Measurements from ENCODE around the gene RANBP1. TPM values are rescaled to one million over a fixed set of nuclear protein-coding genes. Genes with fewer than 3 reads are reported as not detected.

The RANBP1 gene
- total RNA-seq, 4 donors from 2014 or later = 45.6 to 128 (median 106) TPM

- intact Hi-C loops (cut with DNase I; ENCODE audit: low total_unique reads) (loop anchor here (10.0 kb wide), 1 partner anchor 149 kb away; no protein-coding TSS in a partner anchor), in situ Hi-C loops (cut with MboI; ENCODE audit: low pct_ligation_motif_present in 1 of 4, low pct_unique_long_range_greater_than_20kb in 1 of 4, low sequenced_read_pairs in 3 of 4) (no loop called here)
- Histone ChIP-seq H3K36me3 (peaks cover 0 to 11% (median 2%) of the 10 kb centered on the region in 4 donors), H3K9me3 (no peaks in the 10 kb centered on the region), H3K27ac (no peak overlapping the region), H3K4me3 (no peak overlapping the region), H3K4me1 (peaks cover 3 to 17% (median 9%) of the 10 kb centered on the region in 4 donors), H3K27me3 (no peaks in the 10 kb centered on the region)
- no peak for DNase-seq
- TF ChIP-seq POLR2AphosphoS5 (IDR thresholded peaks at IDR 0.05) (no peak), CTCF (IDR thresholded peaks at IDR 0.05) (no peak), EP300 (IDR thresholded peaks at IDR 0.05; ENCODE audit: low read depth) (no peak), POLR2A (IDR thresholded peaks at IDR 0.05) (no peak)
- 93% methylated on average over 13 of the region's 13 CpGs; no CpG with 5 or more reads in 1 of the 2 donors for WGBS, 2 donors (ENCODE audit: low coverage in 1 of 2)
Measured at GRCh38 chr22:20123366-20124082, 7.6 kb downstream of the RANBP1 start.

- WGBS, 2 donors (ENCODE audit: low coverage in 1 of 2) = 96% methylated on average over 4 of the region's 11 CpGs; no CpG with 5 or more reads in 1 of the 2 donors
Measured at GRCh38 chr22:20124083-20124787, 8.3 kb downstream of the RANBP1 start.

GRCh38 chr22:20125201-20126174 is 9.6 kb downstream of the RANBP1 start:
- Histone ChIP-seq H3K27me3 (no peaks in the 10 kb centered on the region), H3K4me1 (peaks cover 0 to 5% (median 0%) of the 10 kb centered on the region in 4 donors), H3K27ac (no peak overlapping the region), H3K36me3 (peaks cover 0 to 11% (median 2%) of the 10 kb centered on the region in 4 donors), H3K9me3 (no peaks in the 10 kb centered on the region), H3K4me3 (no peak overlapping the region)
- in situ Hi-C loops (cut with MboI; ENCODE audit: low pct_ligation_motif_present in 1 of 4, low pct_unique_long_range_greater_than_20kb in 1 of 4, low sequenced_read_pairs in 3 of 4) = no loop called here
- 89% methylated on average over 31 of the region's 32 CpGs; no CpG with 5 or more reads in 1 of the 2 donors for WGBS, 2 donors (ENCODE audit: low coverage in 1 of 2)
- DNase-seq = no peak
- no peak for TF ChIP-seq POLR2A (IDR thresholded peaks at IDR 0.05)
- no peak for TF ChIP-seq CTCF (IDR thresholded peaks at IDR 0.05)
- TF ChIP-seq POLR2AphosphoS5 (IDR thresholded peaks at IDR 0.05) = no peak
- no peak for TF ChIP-seq EP300 (IDR thresholded peaks at IDR 0.05; ENCODE audit: low read depth)
- intact Hi-C loops (cut with DNase I; ENCODE audit: low total_unique reads) = loop anchor here (10.0 kb wide), 1 partner anchor 151 kb away; no protein-coding TSS in a partner anchor

More at GRCh38 chr22:20124083-20124787, 8.3 kb downstream of the RANBP1 start:
- no peak for DNase-seq
- intact Hi-C loops (cut with DNase I; ENCODE audit: low total_unique reads) (loop anchor here (10.0 kb wide), 1 partner anchor 149 kb away; no protein-coding TSS in a partner anchor), in situ Hi-C loops (cut with MboI; ENCODE audit: low pct_ligation_motif_present in 1 of 4, low pct_unique_long_range_greater_than_20kb in 1 of 4, low sequenced_read_pairs in 3 of 4) (no loop called here)
- Histone ChIP-seq H3K4me1 (peaks cover 0 to 10% (median 3%) of the 10 kb centered on the region in 4 donors), H3K36me3 (peaks cover 0 to 11% (median 2%) of the 10 kb centered on the region in 4 donors), H3K27me3 (no peaks in the 10 kb centered on the region), H3K27ac (no peak overlapping the region), H3K4me3 (no peak overlapping the region), H3K9me3 (no peaks in the 10 kb centered on the region)
- TF ChIP-seq EP300 (IDR thresholded peaks at IDR 0.05; ENCODE audit: low read depth) = no peak
- TF ChIP-seq CTCF (IDR thresholded peaks at IDR 0.05) = no peak
- TF ChIP-seq POLR2A (IDR thresholded peaks at IDR 0.05) = no peak
- TF ChIP-seq POLR2AphosphoS5 (IDR thresholded peaks at IDR 0.05) = no peak

All from transverse colon (tissue), 4 donors.